Astrocyte (in vitro differentiated cells and primary cell): ENCODE results near the gene HACD4.

Experiments
- EZH2 ChIP-seq: IDR thresholded peaks from 2 replicates; pipeline ENCODE4 v1.6.1; 2012; ENCODE audit warnings: mild to moderate bottlenecking, low read length, inconsistent platforms; ENCODE audit not compliant: insufficient read depth
- TF ChIP-seq, protein P1 (sequence below): IDR thresholded peaks from 2 replicates; pipeline ENCODE4 v1.5.1; 2011; ENCODE audit warnings: low read depth, mild to moderate bottlenecking, inconsistent platforms, low read length, moderate library complexity; ENCODE audit not compliant: insufficient read depth

DNA sequence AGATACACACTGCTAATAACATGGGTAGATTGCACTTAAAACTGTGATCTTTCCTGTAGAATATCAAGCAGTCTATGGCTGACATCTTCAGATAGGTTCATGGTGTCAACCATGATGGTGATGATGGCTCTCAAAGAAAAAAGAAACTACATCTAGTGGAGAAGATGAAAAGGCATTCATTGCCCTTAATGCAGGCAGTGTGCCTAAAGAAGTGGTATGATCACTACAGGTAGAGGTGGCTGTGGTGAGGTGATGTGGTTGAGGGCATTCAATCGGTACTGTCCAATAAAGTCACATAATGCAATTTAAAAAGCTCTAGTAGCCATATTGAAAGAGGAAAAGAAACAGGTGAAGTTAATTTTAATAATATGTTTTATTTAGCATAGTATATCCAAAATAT is 49.4 kb upstream of the HACD4 start:
- TF ChIP-seq, protein P1, sequence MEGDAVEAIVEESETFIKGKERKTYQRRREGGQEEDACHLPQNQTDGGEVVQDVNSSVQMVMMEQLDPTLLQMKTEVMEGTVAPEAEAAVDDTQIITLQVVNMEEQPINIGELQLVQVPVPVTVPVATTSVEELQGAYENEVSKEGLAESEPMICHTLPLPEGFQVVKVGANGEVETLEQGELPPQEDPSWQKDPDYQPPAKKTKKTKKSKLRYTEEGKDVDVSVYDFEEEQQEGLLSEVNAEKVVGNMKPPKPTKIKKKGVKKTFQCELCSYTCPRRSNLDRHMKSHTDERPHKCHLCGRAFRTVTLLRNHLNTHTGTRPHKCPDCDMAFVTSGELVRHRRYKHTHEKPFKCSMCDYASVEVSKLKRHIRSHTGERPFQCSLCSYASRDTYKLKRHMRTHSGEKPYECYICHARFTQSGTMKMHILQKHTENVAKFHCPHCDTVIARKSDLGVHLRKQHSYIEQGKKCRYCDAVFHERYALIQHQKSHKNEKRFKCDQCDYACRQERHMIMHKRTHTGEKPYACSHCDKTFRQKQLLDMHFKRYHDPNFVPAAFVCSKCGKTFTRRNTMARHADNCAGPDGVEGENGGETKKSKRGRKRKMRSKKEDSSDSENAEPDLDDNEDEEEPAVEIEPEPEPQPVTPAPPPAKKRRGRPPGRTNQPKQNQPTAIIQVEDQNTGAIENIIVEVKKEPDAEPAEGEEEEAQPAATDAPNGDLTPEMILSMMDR = no peak
- TF ChIP-seq EZH2 = no peak
